Panc1 (cell line): Measurements from ENCODE around the gene RPS6KL1. TPM values are rescaled to one million over a fixed set of nuclear protein-coding genes. Genes with fewer than 3 reads are reported as not detected.

Experiments
- ATAC-seq: fragments of 200-7000 bp; cut with Tn5 transposase; 2 replicates; pipeline ENCODE4 v1.9.1; 2020; ENCODE audit warnings: mild to moderate bottlenecking, moderate library complexity
- BruUV-seq: library from RNA; stranded (reverse); fragments of 400-500 nt; replicated peaks from 2 replicates; lab custom pipeline; 2021; lab: Mats Ljungman, UMichigan
- CTCF ChIA-PET: fragments of 300-600 bp; sonication (Branson Sonifier 250); formaldehyde crosslinking; loops from one replicate; lab custom pipeline; 2022; ENCODE audit warnings: antibody characterized with exemption; lab: Charles Lee
- POLR2A ChIA-PET: fragments of 300-600 bp; sonication (Branson Sonifier 250); formaldehyde crosslinking; loops from one replicate; lab custom pipeline; 2022; ENCODE audit warnings: antibody characterized with exemption; lab: Charles Lee
- DNase-seq: peaks from one replicate; pipeline ENCODE4 v3.0.0-alpha.2; 2010; ENCODE audit warnings: low read depth, low spot score
- H3K27ac ChIP-seq: 2 replicates; pipeline ENCODE4 v1.5.1; 2011; ENCODE audit warnings: mild to moderate bottlenecking, low read length, inconsistent platforms
- H3K27me3 ChIP-seq: fragments of 200-500 bp; sonication (Bioruptor generic); 2 replicates; pipeline ENCODE4 v1.6.0; 2014; ENCODE audit warnings: low read length, inconsistent platforms; ENCODE audit not compliant: control insufficient read depth, insufficient read depth
- H3K36me3 ChIP-seq: fragments of 200-500 bp; sonication (Bioruptor generic); 2 replicates; pipeline ENCODE4 v1.5.1; 2014; ENCODE audit warnings: inconsistent platforms, mild to moderate bottlenecking, low read length, moderate library complexity; ENCODE audit not compliant: control insufficient read depth, insufficient read depth
- H3K4me1 ChIP-seq: 2 replicates; pipeline ENCODE4 v1.5.1; 2011; ENCODE audit warnings: inconsistent platforms, mild to moderate bottlenecking, low read length, moderate library complexity; ENCODE audit not compliant: control insufficient read depth, insufficient read depth
- H3K4me3 ChIP-seq, 2 experiments: 2 replicates each; pipeline ENCODE4 v1.5.1; 2011 to 2012; ENCODE audit warnings: low read depth in 2 of 2, low read length in 2 of 2, mild to moderate bottlenecking in 2 of 2, inconsistent platforms in 1 of 2, moderate library complexity in 1 of 2
- H3K9me3 ChIP-seq: fragments of 200-500 bp; sonication (Bioruptor generic); 2 replicates; pipeline ENCODE4 v1.5.1; 2014; ENCODE audit warnings: low read depth, mild to moderate bottlenecking, inconsistent platforms, low read length, moderate library complexity; ENCODE audit not compliant: control insufficient read depth, insufficient read depth
- CTCF ChIP-seq: fragments of 450-650 bp; IDR thresholded peaks from 2 replicates; pipeline ENCODE4 v1.5.1; 2017; ENCODE audit warnings: mild to moderate bottlenecking
- POLR2AphosphoS5 ChIP-seq: IDR thresholded peaks from 2 replicates; pipeline ENCODE4 v1.6.1; 2012; ENCODE audit warnings: mild to moderate bottlenecking, low read depth, low read length, moderate library complexity
- REST ChIP-seq, 2 experiments: IDR thresholded peaks; 2 replicates each; pipeline ENCODE4 v1.6.1; 2011 to 2012; ENCODE audit warnings: low read depth in 2 of 2, control low read depth in 1 of 2, low read length in 1 of 2, mild to moderate bottlenecking in 1 of 2, moderate library complexity in 1 of 2; ENCODE audit not compliant: insufficient read depth in 1 of 2
- SIN3A ChIP-seq: IDR thresholded peaks from 2 replicates; pipeline ENCODE4 v1.6.1; 2012; ENCODE audit warnings: low read depth, mild to moderate bottlenecking, low read length, moderate library complexity, borderline replicate concordance; ENCODE audit not compliant: insufficient read depth
- TCF7L2 ChIP-seq: IDR thresholded peaks from 2 replicates; pipeline ENCODE4 v1.6.1; 2011; ENCODE audit warnings: mild to moderate bottlenecking, low read depth, low read length, inconsistent platforms
- in situ Hi-C: cut with HindIII; loops from 2 replicates; pipeline ENCODE4 v1.10.0; 2016; ENCODE audit warnings: low sequenced_read_pairs, low pct_unique_long_range_greater_than_20kb
- intact Hi-C: fragments of 100-400 bp; cut with micrococcal nuclease; formaldehyde crosslinking; loops from one replicate; pipeline ENCODE4 v1.10.0; 2022; ENCODE audit not compliant: unreplicated experiment
- total RNA-seq: library from RNA; stranded (reverse); gene quantifications from one replicate; pipeline ENCODE4 v1.2.1, GENCODE V29; 2021; ENCODE audit not compliant: unreplicated experiment

RPS6KL1 gene
- total RNA-seq, 1 experiment from 2014 or later, result 14.9 TPM

DNA sequence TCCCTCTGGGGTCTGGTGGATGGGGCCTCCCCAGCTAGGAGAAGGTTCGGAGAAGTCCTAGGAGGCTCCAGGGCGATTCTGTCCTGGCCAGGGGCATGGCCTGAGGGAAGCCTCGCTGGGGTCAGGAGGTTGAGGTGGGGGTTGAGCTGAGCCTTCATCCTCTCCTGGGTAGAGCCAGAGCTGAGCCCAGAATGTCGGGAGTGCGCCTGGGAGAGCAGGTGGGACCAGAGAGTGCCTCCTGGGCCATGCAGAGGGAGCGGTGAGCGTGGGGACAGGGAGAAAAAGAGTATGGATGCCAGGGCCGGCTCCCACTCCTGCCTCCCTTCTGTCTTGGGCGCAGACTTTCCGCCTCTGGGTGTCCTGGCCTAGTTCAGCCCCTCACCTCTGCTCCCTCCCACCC, 13.1 kb downstream of the RPS6KL1 start:
- H3K27me3 ChIP-seq, result no peaks in the 10 kb centered on the region
- intact Hi-C loops, result no loop called here
- TF ChIP-seq POLR2AphosphoS5, result no peak
- no peak for TF ChIP-seq SIN3A
- TF ChIP-seq REST (IDR thresholded peaks at IDR 0.05; ENCODE audit: insufficient read depth in 1 of 2, low read depth in 2 of 2, low read length in 1 of 2), result no peak
- TF ChIP-seq CTCF, result no peak
- no peak for TF ChIP-seq TCF7L2
- in situ Hi-C loops, result no loop called here
- BruUV-seq, result no TSS peak
- H3K9me3 ChIP-seq, result no peaks in the 10 kb centered on the region
- no peaks in the 10 kb centered on the region for H3K36me3 ChIP-seq
- ATAC-seq (no peak), DNase-seq (no peak)
- POLR2A ChIA-PET, result no interaction called here
- H3K4me1 ChIP-seq, result no peaks in the 10 kb centered on the region
- CTCF ChIA-PET, result no interaction called here
- H3K4me3 ChIP-seq, result no peak overlapping the region
- H3K27ac ChIP-seq, result no peak overlapping the region

GRCh38 chr14:74909501-74909900, 13.6 kb downstream of the RPS6KL1 start:
- Histone ChIP-seq H3K9me3 (no peaks in the 10 kb centered on the region), H3K36me3 (no peaks in the 10 kb centered on the region; the same call in 1 of the 2 replicates), H3K27ac (no peak overlapping the region), H3K4me1 (no peaks in the 10 kb centered on the region), H3K27me3 (no peaks in the 10 kb centered on the region), H3K4me3 (no peak overlapping the region)
- ChIA-PET POLR2A (no interaction called here), CTCF (no interaction called here)
- intact Hi-C loops, result no loop called here
- in situ Hi-C loops, result no loop called here
- DNase-seq (no peak), ATAC-seq (no peak)
- TF ChIP-seq CTCF (no peak), POLR2AphosphoS5 (no peak), TCF7L2 (no peak), REST (IDR thresholded peaks at IDR 0.05; ENCODE audit: insufficient read depth in 1 of 2, low read depth in 2 of 2, low read length in 1 of 2) (no peak), SIN3A (no peak)
- BruUV-seq, result no TSS peak
